VCaP (cell line): ENCODE data around the gene TMEM126B.
"Not testable (repeated sequence)": the region's sequence is repeated elsewhere in the genome, so short reads cannot be mapped to it uniquely, and the experiment has no call there.

Experiments used
- H3K27ac ChIP-seq: fragments of 450-650 bp; 2 replicates; pipeline ENCODE4 v1.5.1; 2017
- CTCF ChIP-seq: fragments of 450-650 bp; conservative IDR thresholded peaks from 2 replicates; pipeline ENCODE4 v1.5.1; 2017; ENCODE audit warnings: mild to moderate bottlenecking, moderate library complexity

The TMEM126B gene

GRCh38 chr11:85628771-85629341, 463 bp downstream of the TMEM126B start:
- no peak for TF ChIP-seq CTCF
- H3K27ac ChIP-seq, result peak overlapping the region; percentile 78

DNA sequence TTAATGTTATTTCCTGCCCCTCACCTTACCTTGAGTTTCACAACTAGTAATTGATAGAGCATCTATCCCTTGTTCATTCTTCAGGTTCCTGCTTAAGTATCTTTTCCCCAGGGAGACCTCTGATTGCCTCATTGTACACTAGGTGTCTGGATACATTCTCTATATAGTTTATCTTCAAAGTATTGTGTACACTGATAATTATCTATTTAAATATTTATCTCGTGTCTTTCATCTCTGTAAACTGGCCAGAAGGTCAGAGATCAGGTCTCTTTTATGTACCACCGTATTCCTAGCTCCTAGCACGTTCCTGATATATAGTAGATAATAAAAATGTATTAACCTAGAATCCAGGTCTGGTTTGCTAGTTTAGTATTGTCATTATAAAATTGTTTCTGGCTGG, 6.4 kb downstream of the TMEM126B start:
- H3K27ac ChIP-seq, result peak overlapping the region; percentile 9; the same call in 1 of the 2 replicates
- TF ChIP-seq CTCF, result no peak

- no peak for TF ChIP-seq CTCF
- H3K27ac ChIP-seq, result no peak overlapping the region
These were observed 14.8 kb downstream of the TMEM126B start for GRCh38 chr11:85643191-85643614.

DNA sequence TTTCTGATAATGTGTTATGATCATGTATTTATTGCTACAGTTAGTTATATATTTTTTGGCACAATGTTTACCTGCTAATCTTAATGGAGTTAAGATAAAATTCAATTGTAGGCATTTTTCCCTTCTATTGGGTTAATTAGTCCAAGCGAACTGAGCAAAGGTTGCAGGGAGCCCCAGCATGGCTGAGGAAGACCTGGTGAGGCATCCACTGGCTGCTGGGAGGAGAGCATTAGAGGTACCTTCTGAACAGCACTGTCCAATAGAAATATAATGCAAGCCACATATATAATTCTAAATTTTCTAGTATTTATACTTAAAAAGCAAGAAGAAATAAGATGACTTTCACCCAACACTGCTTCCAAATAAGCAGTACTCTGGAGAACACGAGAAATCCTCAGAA, 18.7 kb downstream of the TMEM126B start:
- H3K27ac ChIP-seq, result peak overlapping the region; percentile 78
- no peak for TF ChIP-seq CTCF

DNA sequence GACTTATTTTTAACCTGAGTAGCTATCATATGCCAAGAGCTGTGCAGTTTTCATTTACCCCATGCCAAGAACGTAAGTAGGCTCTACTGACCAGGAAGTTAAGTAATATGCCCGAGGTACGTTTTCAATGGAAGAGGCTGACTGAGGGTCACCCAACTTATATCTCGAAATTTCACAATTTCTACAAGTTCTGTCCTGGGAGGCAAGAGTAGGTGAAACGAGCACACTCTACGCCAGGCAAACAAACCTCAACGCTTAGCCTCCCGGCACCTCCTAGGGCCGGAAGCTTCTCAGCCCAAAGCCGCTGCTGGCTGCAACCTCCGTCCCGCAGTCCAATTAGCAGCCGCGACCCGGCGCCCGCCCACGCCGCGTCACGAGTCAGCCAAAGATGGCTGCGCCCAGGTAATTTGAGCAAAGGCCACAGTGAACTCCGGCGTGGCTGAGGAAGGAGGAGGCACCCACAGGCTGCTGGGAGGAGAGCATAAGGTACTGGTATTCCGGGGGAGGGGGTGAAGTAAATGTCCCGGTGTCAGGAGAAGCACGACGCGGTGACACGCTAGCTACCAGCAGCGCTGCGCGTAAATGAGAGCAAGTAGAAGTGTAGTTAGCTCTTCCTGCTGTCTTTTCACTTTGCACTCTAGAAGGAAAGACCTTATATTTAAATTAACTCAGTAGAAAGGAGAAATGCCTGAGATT, 19.4 kb downstream of the TMEM126B start, which contains the start of gene TMEM126A:
Gene TMEM126A (plus strand): TSS at position 364 of the 696 bp plus-strand sequence. CDS start 2,289 bp downstream, outside the sequence.
- no peak for TF ChIP-seq CTCF
- peak within 1 kb of the TSS; percentile 78 for H3K27ac ChIP-seq

- no peak for TF ChIP-seq CTCF
- H3K27ac ChIP-seq, result no peak overlapping the region
These were observed 22.7 kb downstream of the TMEM126B start for GRCh38 chr11:85651118-85651517.

- H3K27ac ChIP-seq, result no peak overlapping the region
These were observed 24.5 kb downstream of the TMEM126B start for GRCh38 chr11:85652786-85653447.

DNA sequence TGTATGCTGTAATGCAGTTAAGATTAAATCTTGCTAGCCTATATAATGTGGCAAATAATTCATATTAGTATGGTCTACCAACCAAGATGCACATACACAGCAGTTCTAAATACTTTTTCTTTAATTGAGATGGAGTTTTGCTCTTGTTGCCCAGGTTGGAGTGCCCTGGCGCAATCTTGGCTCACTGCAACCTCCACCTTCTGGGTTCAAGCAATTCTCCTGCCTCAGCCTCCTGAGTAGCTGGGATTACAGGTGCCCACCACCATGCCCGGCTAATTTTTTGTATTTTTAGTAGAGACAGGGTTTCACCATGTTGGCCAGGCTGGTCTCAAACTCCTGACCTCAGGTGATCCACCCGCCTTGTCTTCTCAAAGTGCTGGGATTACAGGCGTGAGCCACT, 25.9 kb downstream of the TMEM126B start:
- H3K27ac ChIP-seq, result not testable (repeated sequence)

More at GRCh38 chr11:85652786-85653447, 24.5 kb downstream of the TMEM126B start:
- TF ChIP-seq CTCF, result no peak
